Caco-2 (cell line): ENCODE results near the gene ADGRG1. TPM values are rescaled to one million over a fixed set of nuclear protein-coding genes. Genes with fewer than 3 reads are reported as not detected.
A peak's percentile ranks its signal among the peaks of the same experiment; 100 is the strongest.

Source experiments
- BruUV-seq: library from RNA; stranded (reverse); fragments of 400-500 nt; replicated peaks from 2 replicates; lab custom pipeline; 2021; lab: Mats Ljungman, UMichigan
- CTCF ChIA-PET: fragments of 300-600 bp; sonication (Branson Sonifier 250); formaldehyde crosslinking; loops from one replicate; lab custom pipeline; 2022; ENCODE audit warnings: antibody characterized with exemption; lab: Charles Lee
- POLR2A ChIA-PET: fragments of 300-600 bp; sonication (Branson Sonifier 250); formaldehyde crosslinking; loops from one replicate; lab custom pipeline; 2022; ENCODE audit warnings: antibody characterized with exemption; lab: Charles Lee
- DNase-seq, 2 experiments: peaks; one replicate each; pipeline versions ENCODE4 v3.0.0 to v3.0.0-alpha.2; 2020 to 2022
- H3K27me3 ChIP-seq: replicated peaks from 2 replicates; pipeline ENCODE4 v1.6.0; 2011; ENCODE audit warnings: low read length; ENCODE audit not compliant: control insufficient read depth, insufficient read depth
- H3K36me3 ChIP-seq: 2 replicates; pipeline ENCODE4 v1.5.1; 2011; ENCODE audit warnings: low read length; ENCODE audit not compliant: control insufficient read depth, insufficient read depth
- H3K4me1 ChIP-seq: fragments of 250-450 bp; sonication (Bioruptor Pico); 2 replicates; pipeline ENCODE4 v1.5.1; 2020; ENCODE audit warnings: mild to moderate bottlenecking
- H3K4me3 ChIP-seq: 2 replicates; pipeline ENCODE4 v1.5.1; 2011; ENCODE audit warnings: low read depth, mild to moderate bottlenecking, control low read depth, low read length
- H3K9me3 ChIP-seq: fragments of 250-450 bp; sonication (Bioruptor Pico); 2 replicates; pipeline ENCODE4 v1.5.1; 2020; ENCODE audit warnings: mild to moderate bottlenecking, moderate library complexity
- H3K27ac Mint-ChIP-seq: one replicate; pipeline ENCODE4 v1.8.0; 2022; ENCODE audit warnings: mixed read lengths; ENCODE audit not compliant: unreplicated experiment
- H3K27me3 Mint-ChIP-seq: one replicate; pipeline ENCODE4 v1.8.0; 2022; ENCODE audit warnings: mixed read lengths; ENCODE audit not compliant: insufficient read depth, unreplicated experiment
- H3K36me3 Mint-ChIP-seq: one replicate; pipeline ENCODE4 v1.8.0; 2022; ENCODE audit warnings: mild to moderate bottlenecking, mixed read lengths; ENCODE audit not compliant: insufficient read depth, unreplicated experiment
- H3K4me1 Mint-ChIP-seq: one replicate; pipeline ENCODE4 v1.8.0; 2022; ENCODE audit warnings: low read depth, mixed read lengths; ENCODE audit not compliant: unreplicated experiment
- H3K4me3 Mint-ChIP-seq: one replicate; pipeline ENCODE4 v1.8.0; 2022; ENCODE audit warnings: mild to moderate bottlenecking, moderate library complexity, mixed read lengths; ENCODE audit not compliant: unreplicated experiment
- H3K9me3 Mint-ChIP-seq: one replicate; pipeline ENCODE4 v1.8.0; 2022; ENCODE audit warnings: mixed read lengths; ENCODE audit not compliant: unreplicated experiment
- intact Hi-C: fragments of 100-400 bp; cut with micrococcal nuclease; formaldehyde crosslinking; loops from one replicate; pipeline ENCODE4 v1.10.0; 2022; ENCODE audit not compliant: unreplicated experiment
- total RNA-seq: library from RNA; stranded (reverse); gene quantifications from 2 replicates; pipeline ENCODE4 v1.2.3, GENCODE V29; 2022
- TF ChIP-seq, protein P1 (sequence below), 2 experiments: fragments of 200-600 bp in 1 of 2; IDR thresholded peaks; 1 replicate in 1 of 2; 2 replicates in 1 of 2; pipeline versions ENCODE4 v1.5.1 to v1.8.0; 2011 to 2022; ENCODE audit warnings: antibody characterized with exemption in 1 of 2, control low read depth in 1 of 2, inconsistent platforms in 1 of 2, low read depth in 1 of 2, low read length in 1 of 2, mild to moderate bottlenecking in 1 of 2, moderate library complexity in 1 of 2; ENCODE audit not compliant: insufficient read depth in 1 of 2, severe bottlenecking in 1 of 2, unreplicated experiment in 1 of 2

ADGRG1 gene
- total RNA-seq, 1 experiment from 2014 or later: 195 TPM

DNA sequence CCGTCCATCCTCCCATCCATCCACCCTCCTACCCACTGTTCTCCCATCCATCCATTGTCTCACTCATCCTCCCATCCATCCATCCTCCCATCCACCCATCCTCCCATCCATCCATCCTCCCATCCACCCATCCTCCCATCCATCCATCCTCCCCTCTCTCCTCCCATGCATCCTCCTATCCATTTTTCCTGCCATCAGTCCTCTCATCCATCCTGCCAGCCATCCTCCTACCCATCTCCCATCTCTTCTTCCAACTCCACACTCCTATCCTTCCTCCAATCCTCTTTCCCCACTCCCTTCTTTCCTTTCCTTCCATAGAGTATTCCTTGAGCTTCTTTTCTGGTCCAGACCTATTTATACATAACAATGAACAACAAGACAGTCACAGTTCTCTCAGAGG lies 78.3 kb downstream of the ADGRG1 start:
- H3K36me3 ChIP-seq: no peaks in the 10 kb centered on the region
- BruUV-seq: no TSS peak
- H3K27me3 Mint-ChIP-seq: no peaks in the 10 kb centered on the region
- peak overlapping the region; percentile 13 for H3K4me3 Mint-ChIP-seq
- no peak overlapping the region for H3K27ac Mint-ChIP-seq
- no peaks in the 10 kb centered on the region for H3K36me3 Mint-ChIP-seq
- peaks cover 25% of the 10 kb centered on the region for H3K4me1 Mint-ChIP-seq
- TF ChIP-seq, protein P1, sequence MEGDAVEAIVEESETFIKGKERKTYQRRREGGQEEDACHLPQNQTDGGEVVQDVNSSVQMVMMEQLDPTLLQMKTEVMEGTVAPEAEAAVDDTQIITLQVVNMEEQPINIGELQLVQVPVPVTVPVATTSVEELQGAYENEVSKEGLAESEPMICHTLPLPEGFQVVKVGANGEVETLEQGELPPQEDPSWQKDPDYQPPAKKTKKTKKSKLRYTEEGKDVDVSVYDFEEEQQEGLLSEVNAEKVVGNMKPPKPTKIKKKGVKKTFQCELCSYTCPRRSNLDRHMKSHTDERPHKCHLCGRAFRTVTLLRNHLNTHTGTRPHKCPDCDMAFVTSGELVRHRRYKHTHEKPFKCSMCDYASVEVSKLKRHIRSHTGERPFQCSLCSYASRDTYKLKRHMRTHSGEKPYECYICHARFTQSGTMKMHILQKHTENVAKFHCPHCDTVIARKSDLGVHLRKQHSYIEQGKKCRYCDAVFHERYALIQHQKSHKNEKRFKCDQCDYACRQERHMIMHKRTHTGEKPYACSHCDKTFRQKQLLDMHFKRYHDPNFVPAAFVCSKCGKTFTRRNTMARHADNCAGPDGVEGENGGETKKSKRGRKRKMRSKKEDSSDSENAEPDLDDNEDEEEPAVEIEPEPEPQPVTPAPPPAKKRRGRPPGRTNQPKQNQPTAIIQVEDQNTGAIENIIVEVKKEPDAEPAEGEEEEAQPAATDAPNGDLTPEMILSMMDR (IDR thresholded peaks at IDR 0.05; ENCODE audit: insufficient read depth in 1 of 2, low read depth in 1 of 2, low read length in 1 of 2, severe bottlenecking in 1 of 2, unreplicated experiment in 1 of 2): no peak
- H3K4me1 ChIP-seq: peaks cover 44% of the 10 kb centered on the region
- H3K4me3 ChIP-seq: no peak overlapping the region
- no peak for DNase-seq
- H3K9me3 Mint-ChIP-seq: peaks cover 15% of the 10 kb centered on the region
- ChIA-PET CTCF (no interaction called here), POLR2A (interaction anchor here (0.6 kb wide), 1 partner anchor 615 kb away, joined by 3 read pairs; the partner anchor contains the start of gene CPNE2)
- H3K9me3 ChIP-seq: no peaks in the 10 kb centered on the region
- intact Hi-C loops: no loop called here
- H3K27me3 ChIP-seq: no peaks in the 10 kb centered on the region

DNA sequence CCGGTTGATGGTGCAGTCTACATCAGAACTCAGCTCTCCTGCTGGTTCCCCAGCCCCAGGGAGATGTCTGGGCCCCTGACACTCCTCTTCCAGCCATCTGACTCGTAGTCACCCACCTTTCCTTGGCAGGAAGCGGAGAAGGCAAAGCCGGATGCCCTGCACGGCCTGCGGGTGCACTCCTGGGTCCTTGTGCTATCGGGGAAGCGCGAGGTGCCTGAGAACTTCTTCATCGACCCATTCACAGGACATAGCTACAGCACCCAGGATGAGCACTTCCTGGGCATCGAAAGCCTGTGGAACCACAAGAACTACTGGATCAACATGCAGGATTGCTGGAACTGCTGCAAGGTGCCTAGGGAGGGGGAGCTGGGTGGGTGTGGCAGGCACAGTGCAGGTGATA lies 78.9 kb downstream of the ADGRG1 start:
- H3K36me3 ChIP-seq: no peaks in the 10 kb centered on the region
- peaks cover 37% of the 10 kb centered on the region for H3K4me1 ChIP-seq
- Mint-ChIP-seq H3K4me1 (peaks cover 20% of the 10 kb centered on the region), H3K27ac (no peak overlapping the region), H3K9me3 (peaks cover 15% of the 10 kb centered on the region), H3K27me3 (no peaks in the 10 kb centered on the region), H3K4me3 (no peak overlapping the region), H3K36me3 (no peaks in the 10 kb centered on the region)
- POLR2A ChIA-PET: no interaction called here
- H3K4me3 ChIP-seq: no peak overlapping the region
- H3K9me3 ChIP-seq: no peaks in the 10 kb centered on the region
- TF ChIP-seq, protein P1 (IDR thresholded peaks at IDR 0.05; ENCODE audit: insufficient read depth in 1 of 2, low read depth in 1 of 2, low read length in 1 of 2, severe bottlenecking in 1 of 2, unreplicated experiment in 1 of 2): no peak
- intact Hi-C loops: no loop called here
- peak in 1 of 2 experiments; percentile 21 for DNase-seq
- no TSS peak for BruUV-seq
- no peaks in the 10 kb centered on the region for H3K27me3 ChIP-seq
- CTCF ChIA-PET: no interaction called here

DNA sequence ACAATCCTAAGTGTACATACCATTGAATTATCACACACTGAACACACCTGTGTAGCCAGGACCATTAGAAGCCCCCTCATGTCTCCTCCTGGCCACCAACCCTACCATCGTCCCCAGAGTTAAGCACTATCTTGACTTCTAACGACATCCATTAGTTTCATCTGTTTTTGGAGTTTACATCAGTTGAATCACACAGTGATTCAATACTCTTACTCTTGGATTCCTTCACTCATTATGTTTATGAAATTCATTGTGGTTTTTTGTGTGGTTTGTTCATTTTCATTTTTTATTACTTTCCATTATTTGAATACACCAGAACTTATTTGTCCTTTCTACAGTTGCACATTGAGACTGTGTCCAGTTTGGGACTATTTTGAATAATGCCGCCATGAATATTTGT lies 79.7 kb downstream of the ADGRG1 start:
- Histone ChIP-seq H3K36me3 (no peaks in the 10 kb centered on the region), H3K27me3 (no peaks in the 10 kb centered on the region), H3K9me3 (no peaks in the 10 kb centered on the region), H3K4me3 (no peak overlapping the region), H3K4me1 (peaks cover 31% of the 10 kb centered on the region)
- ChIA-PET CTCF (no interaction called here), POLR2A (no interaction called here)
- H3K4me3 Mint-ChIP-seq: no peak overlapping the region
- H3K27me3 Mint-ChIP-seq: no peaks in the 10 kb centered on the region
- intact Hi-C loops: no loop called here
- H3K27ac Mint-ChIP-seq: no peak overlapping the region
- H3K9me3 Mint-ChIP-seq: peaks cover 15% of the 10 kb centered on the region
- peaks cover 19% of the 10 kb centered on the region for H3K4me1 Mint-ChIP-seq
- TF ChIP-seq, protein P1 (IDR thresholded peaks at IDR 0.05; ENCODE audit: insufficient read depth in 1 of 2, low read depth in 1 of 2, low read length in 1 of 2, severe bottlenecking in 1 of 2, unreplicated experiment in 1 of 2): no peak
- no TSS peak for BruUV-seq
- no peak for DNase-seq
- H3K36me3 Mint-ChIP-seq: no peaks in the 10 kb centered on the region
